ENCODE data around the gene DNLZ.
"Not testable (repeated sequence)": the region's sequence is repeated elsewhere in the genome, so short reads cannot be mapped to it uniquely, and the experiment has no call there.

DNLZ gene

DNA sequence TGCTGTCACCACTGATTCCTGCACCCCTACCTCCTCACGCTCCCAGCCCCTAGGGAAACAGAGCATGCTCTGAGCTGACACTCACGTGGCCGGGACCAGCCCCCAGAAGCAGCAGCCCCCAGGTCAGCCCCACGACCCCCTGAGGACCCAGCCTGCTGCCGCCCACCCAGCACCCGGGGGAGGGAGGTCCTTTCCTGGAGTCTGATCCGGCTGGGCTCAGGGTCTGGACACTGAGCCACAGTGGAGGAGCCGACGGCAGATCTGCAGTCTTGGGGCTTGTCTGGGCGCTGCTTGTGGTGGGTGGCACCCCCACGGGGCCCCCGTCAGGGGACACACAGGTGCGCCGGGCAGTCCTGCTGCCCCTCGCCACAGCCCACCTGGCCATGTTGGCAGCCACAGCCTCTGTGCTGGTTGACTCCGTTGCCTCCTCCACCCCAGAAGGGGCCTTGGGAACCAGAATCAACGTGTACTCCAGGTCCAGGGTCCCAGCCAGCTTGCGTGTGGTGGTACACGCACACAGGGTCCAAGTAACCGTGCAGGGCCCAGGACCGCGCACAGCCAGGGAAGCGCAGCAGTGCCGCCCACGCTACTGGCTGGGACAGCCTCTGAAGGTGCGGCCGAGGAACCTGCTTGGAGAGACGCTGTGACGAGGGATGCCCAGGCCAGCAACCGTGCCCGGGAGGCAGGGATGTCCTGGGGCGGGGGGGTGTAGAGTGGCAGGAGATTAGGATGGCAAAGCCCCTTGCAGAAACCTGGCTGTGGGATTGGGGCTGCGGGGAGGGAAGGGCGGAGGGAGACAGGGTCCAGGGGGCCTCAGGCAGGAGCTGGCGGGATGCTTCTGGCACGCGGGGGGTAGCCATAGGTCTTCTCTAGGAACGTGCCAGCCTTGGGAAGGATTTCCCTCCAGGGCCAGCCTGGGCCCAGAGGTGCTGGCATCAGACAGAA is 3.5 kb downstream of the DNLZ start:
- DNase-seq (ENCODE audit: low spot score), result no peak

- DNase-seq (ENCODE audit: low spot score), result no peak
Measured at GRCh38 chr9:136358888-136359287, 4.7 kb downstream of the DNLZ start.

GRCh38 chr9:136358016-136358415 is 5.5 kb downstream of the DNLZ start:
- no peak for DNase-seq (ENCODE audit: low spot score)

DNA sequence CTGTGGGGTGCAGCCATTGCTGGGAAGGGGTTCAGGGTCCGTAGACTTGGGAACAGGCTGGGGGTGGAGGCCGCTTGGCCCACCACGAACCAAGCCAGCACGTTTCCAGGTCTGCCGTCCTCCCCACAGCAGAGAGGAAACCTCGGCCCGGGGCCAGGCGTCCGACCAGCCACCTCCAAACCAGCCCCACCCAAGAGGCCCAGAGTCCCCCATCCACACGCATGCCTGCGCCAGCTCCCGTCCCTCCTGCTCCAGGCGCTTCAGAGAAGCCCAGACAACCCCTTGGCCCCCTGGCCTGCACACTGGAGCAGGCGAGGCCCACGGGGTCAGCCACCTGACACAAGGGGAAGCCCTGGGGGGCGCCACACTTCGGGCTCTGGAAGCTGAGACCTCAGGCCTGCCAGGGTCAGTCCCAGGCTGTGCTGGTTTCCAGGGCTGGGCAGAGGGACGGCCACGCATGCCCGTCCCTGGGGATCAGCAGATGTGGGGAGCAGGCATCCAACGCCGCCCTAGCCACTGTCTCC is 6.3 kb downstream of the DNLZ start:
- no peak for DNase-seq (ENCODE audit: low spot score)

DNA sequence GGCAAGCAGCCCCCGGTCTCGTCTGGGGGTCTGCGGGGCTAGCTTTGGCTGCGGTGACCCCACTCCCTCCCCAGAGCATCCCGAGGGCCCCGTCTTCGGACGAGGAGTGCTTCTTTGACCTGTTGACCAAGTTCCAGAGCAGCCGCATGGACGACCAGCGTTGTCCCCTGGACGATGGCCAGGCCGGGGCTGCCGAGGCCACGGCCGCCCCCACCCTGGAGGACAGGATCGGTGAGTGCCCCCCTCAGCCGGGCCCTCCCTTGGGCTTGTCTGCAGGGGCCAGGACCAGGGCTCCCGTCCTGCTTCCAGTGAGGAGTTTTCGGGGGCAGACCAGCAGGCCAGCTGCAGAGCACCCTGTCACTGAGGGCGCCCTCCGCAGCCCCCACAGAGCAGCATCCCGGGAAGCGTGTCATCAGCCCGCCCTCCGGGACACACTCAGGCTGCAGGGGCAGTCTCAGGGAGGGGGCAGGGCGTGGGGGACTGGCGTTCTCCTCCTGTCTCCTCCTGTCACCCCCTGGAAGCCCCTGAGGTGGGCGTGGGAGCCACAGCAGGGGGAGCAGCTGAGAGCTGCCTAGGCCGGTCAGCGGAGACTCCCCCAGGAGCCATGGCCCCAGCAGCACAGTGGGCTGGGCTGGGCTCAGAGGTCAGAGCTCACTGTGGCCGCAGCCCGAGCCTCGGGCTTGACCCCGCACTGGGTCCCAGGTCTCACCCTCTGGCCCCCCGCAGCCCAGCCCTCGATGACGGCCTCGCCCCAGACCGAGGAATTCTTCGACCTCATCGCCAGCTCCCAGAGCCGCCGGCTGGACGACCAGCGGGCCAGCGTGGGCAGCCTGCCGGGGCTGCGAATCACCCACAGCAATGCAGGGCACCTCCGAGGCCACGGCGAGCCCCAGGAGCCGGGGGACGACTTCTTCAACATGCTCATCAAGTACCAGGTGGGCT is 7.7 kb downstream of the DNLZ start:
- DNase-seq (ENCODE audit: low spot score), result no peak

DNA sequence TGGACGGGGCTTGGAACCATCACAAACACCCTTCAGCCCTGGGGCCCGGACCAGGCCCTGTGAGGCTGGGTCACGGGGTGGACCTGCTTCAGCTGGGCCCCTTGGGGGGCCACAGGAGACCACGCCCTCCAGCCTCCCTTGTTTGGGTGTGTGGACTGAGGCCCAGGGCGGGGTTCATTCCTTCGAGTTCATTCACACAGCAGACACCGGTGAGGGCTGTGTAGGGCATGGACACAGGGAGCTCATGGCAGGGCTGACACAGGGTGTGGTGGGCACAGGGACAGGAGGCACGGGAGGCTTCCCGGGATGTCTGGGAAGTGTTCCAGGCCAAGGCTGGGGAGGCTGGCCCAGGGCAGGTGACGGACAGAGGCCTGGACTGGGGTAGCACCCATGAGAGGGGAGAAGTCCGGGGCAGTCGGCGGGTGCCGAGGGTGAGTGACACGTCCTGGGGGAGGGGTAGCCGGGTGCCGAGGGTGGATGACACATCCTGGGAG is 8.9 kb downstream of the DNLZ start:
- peak; percentile 49 for DNase-seq (ENCODE audit: low spot score)

DNA sequence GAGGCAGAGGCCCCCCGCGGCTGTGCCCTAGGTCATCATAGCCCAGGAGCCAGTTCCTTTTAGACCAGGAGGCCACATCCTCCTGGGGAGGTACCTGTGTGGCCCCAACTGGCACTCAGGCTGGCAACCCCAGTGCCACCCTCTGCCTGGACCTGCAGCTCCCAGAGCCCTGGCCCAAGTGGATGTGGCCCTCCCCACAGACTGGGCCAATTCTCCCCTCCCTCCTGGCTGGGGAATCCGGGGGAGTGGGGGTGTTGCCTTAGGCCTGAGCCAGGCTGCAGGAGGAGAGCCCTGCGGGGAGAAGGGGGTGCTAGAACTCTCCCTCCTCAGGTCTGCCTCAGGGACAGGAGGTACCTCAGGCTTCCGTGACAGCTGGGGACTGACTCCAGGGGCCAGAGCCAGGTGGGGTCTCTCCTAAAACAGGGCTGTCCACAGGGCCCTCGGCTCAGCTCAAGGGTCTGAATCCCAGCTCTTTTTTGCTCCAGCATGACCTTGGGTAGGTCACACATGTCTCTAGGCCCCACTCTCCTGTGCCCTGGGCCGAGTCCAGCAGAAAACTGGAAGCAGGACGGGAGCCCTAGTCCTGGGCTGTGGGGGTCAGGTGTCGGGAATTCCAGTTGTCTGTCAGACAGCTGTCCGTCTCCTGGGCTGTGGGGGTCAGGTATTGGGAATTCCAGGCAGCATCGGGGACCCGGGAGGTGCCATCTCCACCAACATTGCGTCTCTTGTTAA is 9.6 kb downstream of the DNLZ start:
- no peak for DNase-seq (ENCODE audit: low spot score)

DNA sequence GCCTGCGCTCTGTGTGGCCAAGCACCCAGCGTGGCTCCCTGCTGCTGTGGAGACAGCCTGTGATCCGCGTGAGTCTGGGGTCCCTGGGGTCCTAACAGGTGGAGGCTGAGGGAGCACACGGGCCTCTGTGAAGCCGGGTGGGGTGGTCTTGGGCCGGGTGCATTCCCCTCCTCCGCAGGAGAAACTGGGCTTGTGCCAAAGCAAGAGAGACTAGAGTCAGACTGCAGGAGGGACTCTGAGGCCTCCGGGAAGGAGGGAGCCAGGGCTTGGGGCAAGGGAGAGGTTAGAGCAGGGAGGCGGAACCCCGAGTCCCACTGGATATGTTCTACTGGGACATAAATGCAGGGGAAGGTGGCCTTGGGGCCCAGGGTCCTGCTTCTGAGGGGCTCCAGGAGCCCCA is 10.5 kb downstream of the DNLZ start:
- no peak for DNase-seq (ENCODE audit: low spot score)

- DNase-seq (ENCODE audit: low spot score), result no peak
Measured at GRCh38 chr9:136352682-136353081, 10.9 kb downstream of the DNLZ start.

DNA sequence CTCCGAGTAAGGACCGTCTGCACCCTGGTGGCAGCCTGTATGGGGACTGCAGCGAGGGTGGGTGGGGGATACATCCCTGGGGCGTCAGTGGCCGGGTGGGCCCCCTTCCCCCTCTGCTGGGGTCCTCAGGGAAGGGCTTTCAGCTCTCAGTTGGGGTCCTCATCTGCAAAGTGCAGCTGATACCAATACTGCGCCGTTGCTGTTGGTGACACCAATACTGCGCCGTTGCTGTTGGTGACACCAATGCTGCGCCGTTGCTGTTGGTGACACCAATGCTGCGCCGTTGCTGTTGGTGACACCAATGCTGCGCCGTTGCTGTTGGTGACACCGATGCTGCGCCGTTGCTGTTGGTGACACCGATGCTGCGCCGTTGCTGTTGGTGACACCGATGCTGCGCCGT is 11.7 kb downstream of the DNLZ start:
- DNase-seq (ENCODE audit: low spot score), result not testable (repeated sequence)

- no peak for DNase-seq (ENCODE audit: low spot score)
Measured at GRCh38 chr9:136351252-136351800, 12.2 kb downstream of the DNLZ start.

DNA sequence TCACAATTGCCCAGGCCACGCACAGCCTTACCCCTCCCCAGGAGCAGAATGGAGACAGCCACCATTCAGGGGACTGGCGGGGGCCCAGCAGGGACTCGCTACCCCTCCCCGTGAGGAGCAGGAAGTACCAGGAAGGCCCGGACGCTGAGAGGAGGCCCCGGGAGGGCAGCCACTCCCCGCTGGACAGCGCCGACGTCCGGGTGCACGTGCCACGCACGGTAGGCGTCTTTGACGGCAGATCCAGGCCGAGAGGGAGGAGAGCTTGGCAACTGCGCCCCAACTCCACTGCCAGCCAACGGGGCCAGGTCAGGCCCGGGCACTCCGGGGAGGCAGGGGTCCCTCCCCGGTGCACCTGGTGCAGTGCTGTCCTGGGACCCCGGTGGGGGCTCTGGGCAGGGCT is 14.0 kb downstream of the DNLZ start:
- DNase-seq (ENCODE audit: low spot score), result no peak

- no peak for DNase-seq (ENCODE audit: low spot score)
Measured at GRCh38 chr9:136348691-136349090, 14.9 kb downstream of the DNLZ start.

GRCh38 chr9:136347472-136348256 is 15.9 kb downstream of the DNLZ start:
- no peak for DNase-seq (ENCODE audit: low spot score)

DNA sequence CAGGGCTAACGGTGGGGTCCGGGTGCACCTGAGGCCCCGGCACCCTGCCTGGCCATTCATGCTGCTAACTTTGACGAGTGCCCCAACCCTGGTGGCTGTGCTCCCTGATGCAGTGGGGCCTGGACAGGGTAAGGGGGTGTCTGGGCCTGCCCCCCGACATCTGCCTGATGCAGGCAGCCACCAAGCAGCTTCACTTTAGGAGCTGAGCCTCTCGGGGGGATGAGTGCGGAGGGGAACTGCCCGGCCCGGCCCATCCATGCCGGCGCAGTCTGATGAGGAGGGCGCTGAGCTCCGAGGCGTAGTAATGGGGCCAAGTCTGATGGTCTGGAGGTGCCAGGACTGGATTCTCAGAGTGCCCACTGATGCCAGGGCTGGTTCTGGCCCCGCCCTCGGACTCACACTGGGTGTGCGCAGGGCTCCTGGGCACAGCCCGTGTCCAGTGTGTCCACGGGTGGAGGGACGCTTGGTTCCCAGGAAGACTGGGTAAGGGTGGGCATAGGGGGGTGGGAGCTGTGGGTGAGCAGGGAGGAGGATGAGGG is 16.5 kb downstream of the DNLZ start:
- no peak for DNase-seq (ENCODE audit: low spot score)

GRCh38 chr9:136346157-136346481 is 17.4 kb downstream of the DNLZ start:
- DNase-seq (ENCODE audit: low spot score), result no peak

GRCh38 chr9:136345281-136346156 is 18.0 kb downstream of the DNLZ start:
- DNase-seq (ENCODE audit: low spot score), result peak; percentile 70

- no peak for DNase-seq (ENCODE audit: low spot score)
Measured at GRCh38 chr9:136344544-136345280, 18.8 kb downstream of the DNLZ start.

DNA sequence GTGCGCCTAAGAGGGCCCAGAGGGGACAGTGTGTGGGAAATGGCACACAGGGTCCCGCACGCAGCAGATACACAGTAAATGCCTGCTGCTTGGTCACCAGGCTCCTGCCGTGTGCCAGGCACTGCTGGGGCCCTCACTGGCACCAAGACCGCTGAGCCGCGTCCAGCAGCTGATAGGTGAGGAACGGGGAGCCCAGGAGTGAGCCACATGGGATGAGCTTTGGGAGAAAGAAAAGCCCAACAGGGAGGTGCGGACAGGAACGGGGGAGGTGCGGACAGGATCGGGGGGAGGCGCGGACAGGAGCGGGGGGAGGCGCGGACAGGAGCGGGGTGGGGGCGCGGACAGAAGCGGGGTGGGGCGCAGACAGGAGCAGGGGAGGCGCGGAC is 19.7 kb downstream of the DNLZ start:
- no peak for DNase-seq (ENCODE audit: low spot score)
